GM18498 (cell line): ENCODE data around the gene KPNA6.
"Not testable (repeated sequence)": the region's sequence is repeated elsewhere in the genome, so short reads cannot be mapped to it uniquely, and the experiment has no call there.

Source experiments
- ATAC-seq: cut with Tn5 transposase; IDR thresholded peaks from one replicate; pipeline ENCODE4 v1.9.1; 2021; ENCODE audit warnings: mild to moderate bottlenecking, moderate library complexity; ENCODE audit not compliant: unreplicated experiment

The KPNA6 gene

DNA sequence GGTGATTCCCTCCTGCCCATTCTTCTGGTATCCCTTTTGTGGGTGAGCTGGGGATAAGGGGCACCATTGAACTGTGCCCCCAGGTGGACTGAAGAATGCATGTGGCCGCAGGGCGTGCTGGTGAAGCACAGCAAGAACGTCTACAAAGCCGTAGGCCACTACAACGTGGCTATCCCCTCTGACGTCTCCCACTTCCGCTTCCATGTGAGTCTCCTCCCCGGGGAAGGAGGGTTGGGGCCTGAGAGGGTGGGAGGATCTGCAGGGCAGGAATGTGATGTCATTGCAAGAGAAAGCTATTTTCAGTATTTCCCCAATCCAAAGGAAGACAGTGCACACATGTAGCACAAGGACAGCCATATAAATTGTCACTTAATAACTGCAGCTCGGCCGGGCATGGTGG, 7.5 kb upstream of the KPNA6 start:
- ATAC-seq = no peak

GRCh38 chr1:32100807-32101708, 6.8 kb upstream of the KPNA6 start:
- no peak for ATAC-seq

GRCh38 chr1:32104127-32104526, 3.7 kb upstream of the KPNA6 start:
- ATAC-seq = no peak

DNA sequence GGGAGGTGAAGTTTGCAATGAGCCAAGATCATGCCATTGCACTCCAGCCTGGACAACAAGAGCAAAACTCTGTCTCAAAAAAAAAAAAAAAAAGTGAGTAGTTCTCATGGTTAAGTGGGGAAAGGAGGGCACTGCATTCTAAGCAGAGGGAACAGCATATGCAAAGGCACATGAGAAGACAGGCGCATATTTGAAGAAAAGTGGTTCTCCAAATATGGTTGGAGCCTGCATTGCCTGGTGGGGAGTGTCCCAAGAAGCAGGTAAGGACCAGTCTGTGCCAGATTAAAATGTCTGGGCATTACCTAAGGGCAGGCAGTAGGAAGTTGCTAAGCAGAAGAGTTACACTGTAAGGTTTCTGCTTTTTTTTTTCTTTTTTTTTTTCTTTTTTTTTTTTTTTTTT, 2.5 kb upstream of the KPNA6 start:
- no peak for ATAC-seq

- no peak for ATAC-seq
Observed at GRCh38 chr1:32106663-32107275, 1.1 kb upstream of the KPNA6 start.

- ATAC-seq = no peak
Observed at GRCh38 chr1:32111040-32111623, 3.3 kb downstream of the KPNA6 start.

DNA sequence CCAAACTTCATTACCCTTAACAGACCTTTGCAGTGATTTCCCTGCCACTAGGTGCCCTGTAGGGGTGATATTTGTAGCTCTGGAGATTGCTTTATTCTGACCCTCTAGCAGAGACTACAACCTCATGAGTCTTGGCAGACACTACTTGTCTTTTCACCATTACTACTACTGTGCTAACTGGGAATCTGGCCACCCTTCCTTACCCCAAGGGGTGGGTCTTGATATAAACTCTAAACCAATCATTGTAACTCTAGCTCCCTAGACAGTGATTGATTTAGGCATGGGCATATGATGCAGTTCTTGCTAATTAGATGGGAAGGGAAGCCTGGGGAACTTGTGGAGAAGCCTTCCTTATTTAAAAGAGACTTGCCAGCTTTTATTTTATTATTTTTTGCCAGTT, 3.9 kb downstream of the KPNA6 start:
- no peak for ATAC-seq

GRCh38 chr1:32112806-32113375, 5.0 kb downstream of the KPNA6 start:
- ATAC-seq = no peak

- not testable (repeated sequence) for ATAC-seq
Observed at GRCh38 chr1:32113436-32113835, 5.6 kb downstream of the KPNA6 start.

GRCh38 chr1:32114420-32114819, 6.6 kb downstream of the KPNA6 start:
- ATAC-seq = no peak

GRCh38 chr1:32115496-32115895, 7.6 kb downstream of the KPNA6 start:
- no peak for ATAC-seq

GRCh38 chr1:32116531-32116930, 8.7 kb downstream of the KPNA6 start:
- no peak for ATAC-seq

- ATAC-seq = no peak
Observed at GRCh38 chr1:32122151-32122550, 14.3 kb downstream of the KPNA6 start.

- ATAC-seq = not testable (repeated sequence)
Observed at GRCh38 chr1:32123361-32123760, 15.5 kb downstream of the KPNA6 start.

GRCh38 chr1:32125313-32125712, 17.5 kb downstream of the KPNA6 start:
- ATAC-seq = no peak

- ATAC-seq = no peak
Observed at GRCh38 chr1:32126770-32127169, 18.9 kb downstream of the KPNA6 start.

DNA sequence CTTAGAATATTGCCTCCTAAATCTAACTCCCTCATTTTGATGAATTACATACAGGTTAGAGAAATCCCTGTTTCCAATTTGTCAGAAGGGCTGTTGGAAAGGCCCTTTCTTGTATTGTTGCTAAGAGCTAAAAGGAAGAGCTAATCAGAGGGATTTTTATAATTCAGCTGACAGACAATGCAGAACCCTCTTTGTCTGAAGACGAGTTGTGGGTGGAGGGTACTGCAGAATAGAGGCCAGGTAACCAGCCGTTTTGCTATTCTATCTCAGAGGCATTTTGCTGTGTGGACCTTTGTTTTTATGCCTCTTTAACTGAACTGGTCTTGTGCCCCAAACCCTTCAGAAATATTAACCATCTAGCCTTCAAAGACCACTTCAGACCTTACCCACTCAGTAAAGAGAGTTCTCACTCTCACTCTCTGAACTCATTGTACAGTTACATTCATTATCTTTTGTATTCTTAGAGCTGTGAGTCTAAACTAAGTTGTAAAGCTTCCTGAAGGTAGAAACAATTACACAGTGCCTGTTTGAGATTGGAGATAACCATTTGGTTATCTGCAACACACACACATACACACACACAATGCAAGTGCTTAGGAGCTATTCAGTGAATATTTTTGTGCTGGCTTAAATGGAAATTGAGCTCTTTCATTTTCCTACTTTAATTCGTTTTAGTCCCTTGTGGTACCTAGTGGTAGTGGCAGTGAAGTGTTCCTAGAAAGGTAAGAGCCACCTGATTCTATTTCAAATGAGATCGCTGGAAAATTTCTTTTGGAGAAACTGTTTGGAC, 19.7 kb downstream of the KPNA6 start:
- ATAC-seq = no peak

DNA sequence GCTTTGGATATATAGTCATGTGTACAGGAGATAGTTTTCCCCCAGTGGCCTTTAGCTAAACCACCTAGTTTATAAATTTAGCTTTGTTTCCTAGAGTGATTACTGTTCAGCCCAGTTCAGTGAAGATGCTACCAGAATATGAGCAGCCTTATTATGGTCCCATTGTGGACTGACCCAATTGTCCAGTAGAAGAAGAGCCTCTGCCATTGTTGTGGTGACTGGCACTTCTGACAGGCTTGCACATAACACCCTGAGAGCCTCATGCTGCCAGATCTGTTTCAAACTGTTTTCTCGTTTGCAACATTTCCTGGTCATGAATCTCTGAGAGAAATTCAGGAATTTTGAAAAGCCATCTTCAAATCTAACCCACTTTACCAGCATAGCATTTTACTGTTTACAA, 20.6 kb downstream of the KPNA6 start:
- no peak for ATAC-seq

DNA sequence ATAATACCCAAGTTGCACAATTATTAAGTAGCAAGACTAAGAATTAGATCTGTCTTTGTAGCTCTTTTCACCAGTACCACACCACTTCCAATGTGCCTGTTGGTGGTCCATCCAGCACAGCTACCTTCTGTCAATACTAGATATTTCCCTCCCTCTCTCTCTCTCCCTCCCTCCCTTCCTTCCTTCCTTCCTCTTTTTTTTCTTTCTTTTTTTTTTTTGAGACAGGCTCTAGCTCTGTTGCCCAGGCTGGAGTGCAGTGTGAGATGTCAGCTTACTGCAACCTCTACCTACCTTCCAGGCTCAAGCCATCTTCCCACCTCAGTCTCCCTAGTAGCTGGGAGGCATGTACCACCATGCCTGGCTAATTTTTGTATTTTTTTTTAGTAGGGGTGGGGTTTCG, 21.1 kb downstream of the KPNA6 start:
- no peak for ATAC-seq

- not testable (repeated sequence) for ATAC-seq
Observed at GRCh38 chr1:32133950-32134280, 26.1 kb downstream of the KPNA6 start.

- no peak for ATAC-seq
Observed at GRCh38 chr1:32137111-32137510, 29.3 kb downstream of the KPNA6 start.
